ENCODE results near the gene JCHAIN. TPM values are rescaled to one million over a fixed set of nuclear protein-coding genes. Genes with fewer than 3 reads are reported as not detected.
A peak's percentile ranks its signal among the peaks of the same experiment; 100 is the strongest.
"Not testable (repeated sequence)": the region's sequence is repeated elsewhere in the genome, so short reads cannot be mapped to it uniquely, and the experiment has no call there.

The JCHAIN gene
- total and polyA plus RNA-seq, 2 donors = 34.7 to 48.5 TPM

DNA sequence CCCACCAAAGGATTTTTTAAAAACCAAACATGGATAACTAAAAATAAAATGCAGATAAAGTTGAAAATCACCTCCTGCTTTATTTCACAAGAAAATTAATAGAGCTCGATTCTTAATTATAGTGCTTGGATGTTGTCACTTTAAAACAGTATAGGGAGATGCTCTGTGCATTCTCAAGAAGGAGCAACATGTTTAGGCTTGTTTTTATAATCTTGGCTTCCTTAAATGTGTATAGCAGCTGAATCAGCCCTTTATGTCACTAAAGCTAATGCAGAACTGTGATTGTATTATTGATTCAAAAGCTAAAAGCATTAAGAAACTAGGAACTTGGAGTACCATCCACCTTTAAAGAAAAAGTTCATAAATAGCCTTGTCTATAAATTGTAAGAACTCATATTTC, 35.0 kb upstream of the JCHAIN start:
- Histone ChIP-seq H3K36me3 (ENCODE audit: control insufficient read depth in 2 of 2, insufficient read depth in 2 of 2, low read length in 1 of 2) (no peaks in the 10 kb centered on the region), H3K4me1 (ENCODE audit: control insufficient read depth in 2 of 2, insufficient read depth in 2 of 2, low read length in 2 of 2) (peaks cover 0 to 7% of the 10 kb centered on the region in 2 donors), H3K9me3 (ENCODE audit: control insufficient read depth in 2 of 2, insufficient read depth in 1 of 2, low read length in 1 of 2) (no peaks in the 10 kb centered on the region), H3K27me3 (ENCODE audit: control insufficient read depth in 2 of 2, insufficient read depth in 1 of 2, low read length in 1 of 2) (no peaks in the 10 kb centered on the region), H3K27ac (ENCODE audit: low read depth in 1 of 2, low read length in 1 of 2) (no peak overlapping the region), H3K4me3 (ENCODE audit: low read length in 2 of 2) (no peak overlapping the region)
- no peak for DNase-seq (ENCODE audit: low read depth in 6 of 9, low spot score in 9 of 9)
- 96% methylated on average over 1 of the region's 1 CpG for WGBS

- DNase-seq (ENCODE audit: low read depth in 6 of 9, low spot score in 9 of 9) = no peak
- peaks cover 0 to 2% of the 10 kb centered on the region in 2 donors for H3K4me1 ChIP-seq (ENCODE audit: control insufficient read depth in 2 of 2, insufficient read depth in 2 of 2, low read length in 2 of 2)
- H3K27me3 ChIP-seq (ENCODE audit: control insufficient read depth in 2 of 2, insufficient read depth in 1 of 2, low read length in 1 of 2) = no peaks in the 10 kb centered on the region
- peaks cover 0 to 5% of the 10 kb centered on the region in 2 donors for H3K36me3 ChIP-seq (ENCODE audit: control insufficient read depth in 2 of 2, insufficient read depth in 2 of 2, low read length in 1 of 2)
- 97% methylated on average over 5 of the region's 5 CpGs for WGBS
- no peaks in the 10 kb centered on the region for H3K9me3 ChIP-seq (ENCODE audit: control insufficient read depth in 2 of 2, insufficient read depth in 1 of 2, low read length in 1 of 2)
- H3K4me3 ChIP-seq (ENCODE audit: low read length in 2 of 2) = no peak overlapping the region
- H3K27ac ChIP-seq (ENCODE audit: low read depth in 1 of 2, low read length in 1 of 2) = no peak overlapping the region
Observed at GRCh38 chr4:70700712-70701111, 34.4 kb upstream of the JCHAIN start.

DNA sequence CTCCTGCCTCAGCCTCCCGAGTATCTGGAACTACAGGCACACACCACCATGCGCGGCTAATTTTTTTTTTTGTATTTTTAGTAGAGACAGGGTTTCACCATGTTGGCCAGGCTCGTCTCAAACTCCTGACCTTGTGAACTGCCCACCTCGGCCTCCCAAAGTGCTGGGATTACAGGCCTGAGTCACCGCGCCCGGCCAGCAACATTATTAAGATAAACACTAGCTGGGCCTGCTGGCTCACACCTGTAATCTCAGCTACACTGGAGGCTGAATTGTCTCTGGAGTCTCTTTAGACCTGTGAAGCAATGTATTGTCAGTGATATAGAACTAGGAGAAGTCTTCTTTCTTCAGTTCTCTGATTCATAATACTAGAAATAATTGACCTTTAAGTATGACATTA, 32.1 kb upstream of the JCHAIN start:
- WGBS = 98% methylated on average over 8 of the region's 8 CpGs
- not testable (repeated sequence) for H3K4me1 ChIP-seq (ENCODE audit: control insufficient read depth in 2 of 2, insufficient read depth in 2 of 2, low read length in 2 of 2); H3K27me3 ChIP-seq (ENCODE audit: control insufficient read depth in 2 of 2, insufficient read depth in 1 of 2, low read length in 1 of 2); DNase-seq (ENCODE audit: low read depth in 6 of 9, low spot score in 9 of 9); H3K9me3 ChIP-seq (ENCODE audit: control insufficient read depth in 2 of 2, insufficient read depth in 1 of 2, low read length in 1 of 2); H3K4me3 ChIP-seq (ENCODE audit: low read length in 2 of 2); H3K27ac ChIP-seq (ENCODE audit: low read depth in 1 of 2, low read length in 1 of 2)
- H3K36me3 ChIP-seq (ENCODE audit: control insufficient read depth in 2 of 2, insufficient read depth in 2 of 2, low read length in 1 of 2) = peaks cover 0 to 13% of the 10 kb centered on the region in 2 donors

DNA sequence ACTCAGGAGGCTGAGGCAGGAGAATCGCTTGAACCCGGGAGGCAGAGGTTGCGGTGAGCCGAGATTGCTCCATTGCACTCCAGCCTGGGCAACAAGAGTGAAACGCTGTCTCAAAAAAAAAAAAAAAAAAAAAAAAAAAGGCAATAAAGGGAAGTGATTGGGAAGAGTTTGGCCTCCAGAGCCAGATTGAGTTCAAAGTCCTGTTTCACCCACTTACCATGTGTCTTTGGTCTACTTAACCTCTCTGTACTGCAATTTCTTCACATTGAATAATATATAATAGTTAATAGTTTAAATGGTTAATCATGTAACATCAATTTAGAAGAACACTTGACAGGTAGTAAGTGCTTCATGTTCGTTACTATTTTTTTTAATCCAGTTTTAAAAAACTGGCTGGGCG, 28.3 kb upstream of the JCHAIN start:
- not testable (repeated sequence) for H3K9me3 ChIP-seq (ENCODE audit: control insufficient read depth in 2 of 2, insufficient read depth in 1 of 2, low read length in 1 of 2); DNase-seq (ENCODE audit: low read depth in 6 of 9, low spot score in 9 of 9); H3K4me3 ChIP-seq (ENCODE audit: low read length in 2 of 2); H3K27me3 ChIP-seq (ENCODE audit: control insufficient read depth in 2 of 2, insufficient read depth in 1 of 2, low read length in 1 of 2); H3K27ac ChIP-seq (ENCODE audit: low read depth in 1 of 2, low read length in 1 of 2)
- Histone ChIP-seq H3K36me3 (ENCODE audit: control insufficient read depth in 2 of 2, insufficient read depth in 2 of 2, low read length in 1 of 2) (peaks cover 0 to 43% of the 10 kb centered on the region in 2 donors), H3K4me1 (ENCODE audit: control insufficient read depth in 2 of 2, insufficient read depth in 2 of 2, low read length in 2 of 2) (peaks cover 9 to 12% of the 10 kb centered on the region in 2 donors)
- 97% methylated on average over 7 of the region's 7 CpGs for WGBS

DNA sequence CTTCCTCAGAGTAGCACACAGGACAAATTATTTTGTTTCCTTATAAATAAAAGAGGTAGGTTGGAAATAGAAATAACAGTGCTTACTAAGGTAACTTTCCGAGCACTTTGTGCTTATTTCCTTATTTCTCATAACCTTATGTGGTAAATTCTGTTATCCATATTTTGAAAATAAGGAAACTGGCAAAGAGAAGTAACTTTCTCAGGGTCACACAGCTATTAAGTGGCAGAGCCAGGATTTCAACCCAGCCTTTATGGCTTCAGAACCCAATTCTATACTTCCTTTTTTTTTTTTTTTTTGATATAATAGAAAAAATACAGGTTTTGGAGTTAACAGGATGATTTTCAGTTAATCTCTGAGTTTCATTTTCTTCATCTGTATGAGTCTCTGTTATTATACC, 25.4 kb upstream of the JCHAIN start:
- WGBS = 64% methylated on average over 1 of the region's 1 CpG
- H3K9me3 ChIP-seq (ENCODE audit: control insufficient read depth in 2 of 2, insufficient read depth in 1 of 2, low read length in 1 of 2) = no peaks in the 10 kb centered on the region
- peaks cover 20 to 28% of the 10 kb centered on the region in 2 donors for H3K4me1 ChIP-seq (ENCODE audit: control insufficient read depth in 2 of 2, insufficient read depth in 2 of 2, low read length in 2 of 2)
- DNase-seq (ENCODE audit: low read depth in 6 of 9, low spot score in 9 of 9) = no peak
- H3K27me3 ChIP-seq (ENCODE audit: control insufficient read depth in 2 of 2, insufficient read depth in 1 of 2, low read length in 1 of 2) = no peaks in the 10 kb centered on the region
- no peak overlapping the region for H3K4me3 ChIP-seq (ENCODE audit: low read length in 2 of 2)
- peaks cover 0 to 45% of the 10 kb centered on the region in 2 donors for H3K36me3 ChIP-seq (ENCODE audit: control insufficient read depth in 2 of 2, insufficient read depth in 2 of 2, low read length in 1 of 2)
- no peak overlapping the region for H3K27ac ChIP-seq (ENCODE audit: low read depth in 1 of 2, low read length in 1 of 2)

DNA sequence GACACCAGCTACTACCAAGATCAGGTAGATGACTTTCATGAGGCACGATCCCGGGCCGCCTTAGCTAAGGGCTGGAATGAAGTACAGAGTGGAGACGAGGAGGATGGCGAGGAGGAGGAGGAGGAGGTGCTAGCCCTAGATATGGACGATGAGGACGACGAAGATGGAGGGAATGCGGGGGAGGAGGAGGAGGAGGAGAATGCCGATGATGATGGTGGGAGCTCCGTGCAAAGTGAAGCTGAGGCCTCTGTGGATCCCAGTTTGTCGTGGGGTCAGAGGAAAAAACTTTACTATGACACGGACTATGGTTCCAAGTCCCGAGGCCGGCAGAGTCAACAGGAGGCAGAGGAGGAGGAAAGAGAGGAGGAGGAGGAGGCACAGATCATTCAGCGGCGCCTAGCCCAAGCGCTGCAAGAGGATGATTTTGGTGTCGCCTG, 22.5 kb upstream of the JCHAIN start:
- no peaks in the 10 kb centered on the region for H3K9me3 ChIP-seq (ENCODE audit: control insufficient read depth in 2 of 2, insufficient read depth in 1 of 2, low read length in 1 of 2)
- DNase-seq (ENCODE audit: low read depth in 6 of 9, low spot score in 9 of 9) = no peak
- peak overlapping the region; percentile 91 to 98 for H3K27ac ChIP-seq (ENCODE audit: low read depth in 1 of 2, low read length in 1 of 2)
- WGBS = 2% methylated on average over 19 of the region's 19 CpGs
- H3K4me3 ChIP-seq (ENCODE audit: low read length in 2 of 2) = peak overlapping the region; percentile 65 to 98
- peaks cover 20 to 31% of the 10 kb centered on the region in 2 donors for H3K4me1 ChIP-seq (ENCODE audit: control insufficient read depth in 2 of 2, insufficient read depth in 2 of 2, low read length in 2 of 2)
- peaks cover 0 to 33% of the 10 kb centered on the region in 2 donors for H3K36me3 ChIP-seq (ENCODE audit: control insufficient read depth in 2 of 2, insufficient read depth in 2 of 2, low read length in 1 of 2)
- H3K27me3 ChIP-seq (ENCODE audit: control insufficient read depth in 2 of 2, insufficient read depth in 1 of 2, low read length in 1 of 2) = no peaks in the 10 kb centered on the region

DNA sequence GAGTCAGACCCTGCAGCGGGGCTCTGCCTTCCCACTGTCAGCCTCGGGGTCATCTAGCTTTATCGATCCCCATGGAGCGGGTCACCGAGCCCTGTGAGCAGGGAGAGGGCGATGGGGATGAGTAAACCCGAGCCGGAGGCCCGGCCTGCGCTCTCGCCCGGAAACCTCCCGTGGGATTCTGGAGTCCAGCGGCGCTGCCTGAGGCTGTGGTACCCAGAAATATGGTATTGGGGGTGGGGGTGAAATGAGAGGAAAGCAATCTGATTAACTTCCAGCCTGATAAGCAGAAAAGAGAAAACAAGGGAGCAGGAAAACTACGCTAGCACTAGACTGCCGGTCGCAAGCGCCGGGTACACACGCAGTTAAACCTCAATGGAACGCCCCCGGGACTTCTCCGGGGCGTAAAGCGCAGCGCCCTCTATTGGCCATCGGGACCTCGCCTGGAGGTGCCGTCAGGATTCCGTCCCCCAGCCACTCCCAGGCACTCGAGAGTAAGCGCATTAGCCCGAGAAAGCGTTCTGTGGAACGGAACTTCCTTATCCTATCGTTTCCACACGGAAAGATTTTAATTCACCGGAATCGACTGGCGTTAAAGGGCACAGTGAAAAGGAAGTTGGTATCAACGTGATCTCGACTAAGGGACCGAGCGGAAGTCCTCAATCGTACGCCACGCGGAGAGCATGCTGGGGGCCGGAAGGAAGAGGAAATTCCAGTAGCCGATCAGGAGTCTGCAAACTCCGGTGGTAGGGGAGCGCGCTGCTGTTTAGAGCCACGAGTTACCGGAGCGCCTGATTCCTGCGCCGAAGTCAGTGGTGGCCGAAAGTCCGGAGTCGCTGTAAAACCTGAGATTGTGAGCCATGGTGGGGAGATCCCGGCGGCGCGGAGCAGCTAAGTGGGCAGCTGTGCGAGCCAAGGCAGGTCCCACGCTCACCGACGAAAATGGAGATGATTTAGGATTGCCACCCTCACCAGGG, 21.8 kb upstream of the JCHAIN start, which contains the start of gene UTP3:
Gene UTP3 (plus strand): TSS at position 712 of the 974 bp plus-strand sequence. CDS start 146 bp downstream, at position 858.
- under 1% methylated on average over 70 of the region's 70 CpGs for WGBS
- no peaks in the 10 kb centered on the region for H3K9me3 ChIP-seq (ENCODE audit: control insufficient read depth in 2 of 2, insufficient read depth in 1 of 2, low read length in 1 of 2)
- peaks cover 20 to 31% of the 10 kb centered on the region in 2 donors for H3K4me1 ChIP-seq (ENCODE audit: control insufficient read depth in 2 of 2, insufficient read depth in 2 of 2, low read length in 2 of 2)
- peak within 1 kb of the TSS; percentile 65 to 98 for H3K4me3 ChIP-seq (ENCODE audit: low read length in 2 of 2)
- peaks cover 0 to 29% of the 10 kb centered on the region in 2 donors for H3K36me3 ChIP-seq (ENCODE audit: control insufficient read depth in 2 of 2, insufficient read depth in 2 of 2, low read length in 1 of 2)
- H3K27me3 ChIP-seq (ENCODE audit: control insufficient read depth in 2 of 2, insufficient read depth in 1 of 2, low read length in 1 of 2) = no peaks in the 10 kb centered on the region
- peak; percentile 90 to 98 (median 94) for DNase-seq (ENCODE audit: low read depth in 6 of 9, low spot score in 9 of 9)
- peak within 1 kb of the TSS; percentile 91 to 98 for H3K27ac ChIP-seq (ENCODE audit: low read depth in 1 of 2, low read length in 1 of 2)

- Histone ChIP-seq H3K36me3 (ENCODE audit: control insufficient read depth in 2 of 2, insufficient read depth in 2 of 2, low read length in 1 of 2) (peaks cover 0 to 23% of the 10 kb centered on the region in 2 donors), H3K4me1 (ENCODE audit: control insufficient read depth in 2 of 2, insufficient read depth in 2 of 2, low read length in 2 of 2) (peaks cover 20 to 31% of the 10 kb centered on the region in 2 donors), H3K27ac (ENCODE audit: low read depth in 1 of 2, low read length in 1 of 2) (peak overlapping the region; percentile 91 to 98), H3K9me3 (ENCODE audit: control insufficient read depth in 2 of 2, insufficient read depth in 1 of 2, low read length in 1 of 2) (no peaks in the 10 kb centered on the region), H3K4me3 (ENCODE audit: low read length in 2 of 2) (peak overlapping the region; percentile 65 to 98), H3K27me3 (ENCODE audit: control insufficient read depth in 2 of 2, insufficient read depth in 1 of 2, low read length in 1 of 2) (no peaks in the 10 kb centered on the region)
- no peak for DNase-seq (ENCODE audit: low read depth in 6 of 9, low spot score in 9 of 9)
- 79% methylated on average over 13 of the region's 13 CpGs for whole genome bisulfite sequencing
Observed at GRCh38 chr4:70687392-70687791, 21.1 kb upstream of the JCHAIN start.

GRCh38 chr4:70682142-70682541, 15.8 kb upstream of the JCHAIN start:
- not testable (repeated sequence) for H3K36me3 ChIP-seq (ENCODE audit: control insufficient read depth in 2 of 2, insufficient read depth in 2 of 2, low read length in 1 of 2); H3K27me3 ChIP-seq (ENCODE audit: control insufficient read depth in 2 of 2, insufficient read depth in 1 of 2, low read length in 1 of 2); H3K9me3 ChIP-seq (ENCODE audit: control insufficient read depth in 2 of 2, insufficient read depth in 1 of 2, low read length in 1 of 2); H3K4me3 ChIP-seq (ENCODE audit: low read length in 2 of 2); DNase-seq (ENCODE audit: low read depth in 6 of 9, low spot score in 9 of 9); H3K27ac ChIP-seq (ENCODE audit: low read depth in 1 of 2, low read length in 1 of 2)
- H3K4me1 ChIP-seq (ENCODE audit: control insufficient read depth in 2 of 2, insufficient read depth in 2 of 2, low read length in 2 of 2) = peaks cover 8 to 22% of the 10 kb centered on the region in 2 donors
- 92% methylated on average over 3 of the region's 3 CpGs for WGBS
